Measurements from ENCODE around the gene KRT79.
"Not testable (repeated sequence)": the region's sequence is repeated elsewhere in the genome, so short reads cannot be mapped to it uniquely, and the experiment has no call there.

The KRT79 gene

GRCh38 chr12:52802442-52802841 is 31.7 kb downstream of the KRT79 start:
- DNase-seq = no peak

GRCh38 chr12:52801773-52802172 is 32.3 kb downstream of the KRT79 start:
- DNase-seq = no peak

- no peak for DNase-seq
Measured at GRCh38 chr12:52800259-52800917, 33.7 kb downstream of the KRT79 start.

GRCh38 chr12:52799505-52800211 is 34.5 kb downstream of the KRT79 start:
- DNase-seq = no peak

- no peak for DNase-seq
Measured at GRCh38 chr12:52798671-52799504, 35.2 kb downstream of the KRT79 start.

GRCh38 chr12:52798003-52798670 is 36.0 kb downstream of the KRT79 start:
- DNase-seq = no peak

GRCh38 chr12:52797529-52797894 is 36.6 kb downstream of the KRT79 start:
- DNase-seq = no peak

- no peak for DNase-seq
Measured at GRCh38 chr12:52796839-52797528, 37.1 kb downstream of the KRT79 start.

- DNase-seq = no peak
Measured at GRCh38 chr12:52796429-52796794, 37.7 kb downstream of the KRT79 start.

- no peak for DNase-seq
Measured at GRCh38 chr12:52795694-52796428, 38.2 kb downstream of the KRT79 start, which contains the start of gene KRT3. Gene KRT3, minus strand, starts transcription at chr12:52796117. Its CDS starts 75 bp downstream, at chr12:52796042.

GRCh38 chr12:52795332-52795674 is 38.8 kb downstream of the KRT79 start:
- not testable (repeated sequence) for DNase-seq

- no peak for DNase-seq
Measured at GRCh38 chr12:52794479-52795331, 39.4 kb downstream of the KRT79 start.

GRCh38 chr12:52792185-52793029 is 41.7 kb downstream of the KRT79 start:
- DNase-seq = no peak

- DNase-seq = no peak
Measured at GRCh38 chr12:52791271-52792184, 42.6 kb downstream of the KRT79 start.

- DNase-seq = no peak
Measured at GRCh38 chr12:52790427-52791270, 43.5 kb downstream of the KRT79 start.

- no peak for DNase-seq
Measured at GRCh38 chr12:52789637-52790426, 44.3 kb downstream of the KRT79 start.

Measured in stimulated activated naive CD4-positive, alpha-beta T cell treated with Interleukin-2 at 50 U/mL for 16 hours (primary cell).